H1 (cell line): ENCODE data around the gene DPPA4. TPM values are rescaled to one million over a fixed set of nuclear protein-coding genes. Genes with fewer than 3 reads are reported as not detected.

Experiments
- POLR2A ChIP-seq, 2 experiments: IDR thresholded peaks; 1 replicate in 1 of 2; 2 replicates in 1 of 2; pipeline ENCODE4 v1.6.1; 2011; ENCODE audit warnings: low read depth in 2 of 2, low read length in 2 of 2, mild to moderate bottlenecking in 2 of 2; ENCODE audit errors: control extremely low read depth in 1 of 2
- POLR2AphosphoS5 ChIP-seq: IDR thresholded peaks from 2 replicates; pipeline ENCODE4 v1.6.1; 2011; ENCODE audit warnings: low read depth, low read length
- RXRA ChIP-seq: IDR thresholded peaks from 2 replicates; pipeline ENCODE4 v1.6.1; 2011; ENCODE audit warnings: low read depth, mild to moderate bottlenecking, low read length, moderate library complexity; ENCODE audit not compliant: insufficient read depth
- SRF ChIP-seq: IDR thresholded peaks from 2 replicates; pipeline ENCODE4 v1.6.1; 2011; ENCODE audit warnings: mild to moderate bottlenecking, low read depth, low read length, moderate library complexity
- polyA plus RNA-seq, 7 experiments: library from polyadenylated mRNA; depleted of rRNA in 3 of 7; stranded (reverse) in 5 of 7; unstranded in 2 of 7; fragments of >200 nt in 5 of 7; fragments of 200-250 nt in 2 of 7; gene quantifications; 1 replicate in 5 of 7; 2 replicates in 1 of 7; 4 replicates in 1 of 7; pipeline versions ENCODE4 v1.2.1 to v1.2.3, GENCODE V29; 2011 to 2013; ENCODE audit warnings: missing spikeins in 2 of 7, mixed read lengths in 2 of 7
- total RNA-seq: library from RNA; stranded (reverse); fragmentation: NEBNext Ultra II Directional; extraction: Animal tissue kit (Norgen Biotek cat#: 25700); gene quantifications from 2 replicates; pipeline ENCODE4 v1.2.1, GENCODE V29; 2021

The DPPA4 gene
- total and polyA plus RNA-seq, 2 of the 8 experiments (the other 6 are each of a cell fraction or from before 2014, with no cell fraction given) = 424 to 772 TPM

- TF ChIP-seq SRF (no peak), POLR2AphosphoS5 (no peak), RXRA (no peak), POLR2A (IDR thresholded peaks at IDR 0.05; ENCODE audit: control extremely low read depth in 1 of 2, low read depth in 2 of 2, low read length in 2 of 2) (no peak)
- TF ChIP-seq, all 59 proteins: peak for 0
These were observed 45.2 kb upstream of the DPPA4 start (continued) for GRCh38 chr3:109382588-109382987.
